HUDEP-2 (cell line): ENCODE measurements around the gene BCL2.

Experiments
- DNase-seq, 76 experiments: peaks; one replicate each; lab custom pipeline; 2025; ENCODE audit not compliant: unreplicated experiment in 76 of 76; lab: John Stamatoyannopoulos, UW

BCL2 gene

DNA sequence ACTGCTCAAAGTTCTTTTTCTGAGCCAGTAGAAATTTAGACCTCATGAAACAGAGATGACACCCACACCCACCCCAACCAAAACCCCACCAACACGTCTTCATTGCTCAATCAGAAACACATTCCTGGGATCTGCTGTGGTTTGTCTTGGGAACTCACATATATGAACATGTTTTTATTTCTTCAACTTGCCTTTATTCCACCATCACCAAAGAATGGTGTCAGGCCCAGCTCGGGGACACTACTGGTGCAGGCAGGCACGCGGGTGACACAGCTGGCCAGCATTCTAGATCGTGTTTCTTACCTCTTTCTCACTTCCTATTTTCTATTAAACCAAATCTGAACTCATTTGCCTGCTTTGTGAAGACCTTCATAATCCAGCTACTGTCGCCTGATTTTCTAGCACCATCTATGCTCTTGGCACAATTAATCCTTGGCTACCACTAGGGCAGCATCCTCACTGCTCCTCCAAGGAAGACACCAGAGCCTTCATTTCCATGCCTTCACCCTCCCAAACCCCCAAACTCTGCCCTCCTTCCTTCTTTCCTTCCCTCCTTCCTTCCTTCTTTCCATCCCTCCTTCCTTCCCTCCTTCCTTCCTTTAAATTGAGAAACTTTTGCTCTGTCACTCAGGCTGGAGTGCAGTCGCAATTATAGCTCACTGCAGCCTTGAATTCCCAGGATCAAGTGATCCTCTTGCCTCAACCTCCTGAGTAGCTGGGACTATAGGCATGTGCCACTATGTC lies 157.1 kb downstream of the BCL2 start:
- no peak for DNase-seq

DNA sequence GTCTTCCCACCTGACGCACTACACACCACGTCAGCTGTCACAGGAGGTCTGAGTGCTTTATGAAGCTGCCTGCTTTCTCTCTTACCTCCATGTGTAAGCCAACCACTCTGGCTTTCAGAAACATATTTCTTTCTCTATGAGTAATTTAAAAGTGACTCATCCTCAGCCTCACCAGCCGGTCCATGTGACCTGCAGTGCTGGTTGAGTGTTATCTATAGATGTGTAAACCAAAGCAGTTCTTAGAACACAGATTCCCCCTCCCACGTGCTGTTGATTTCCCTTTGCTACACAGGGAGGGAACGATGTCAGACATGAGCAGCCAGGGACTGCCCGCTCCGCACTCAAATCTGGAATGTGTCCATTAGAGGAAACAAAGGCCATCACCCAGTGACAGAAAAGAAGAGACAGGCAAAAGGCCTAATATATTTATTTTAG lies 157.8 kb downstream of the BCL2 start:
- DNase-seq: peak in 26 of 76 experiments; percentile 1 to 75 (median 33)

DNA sequence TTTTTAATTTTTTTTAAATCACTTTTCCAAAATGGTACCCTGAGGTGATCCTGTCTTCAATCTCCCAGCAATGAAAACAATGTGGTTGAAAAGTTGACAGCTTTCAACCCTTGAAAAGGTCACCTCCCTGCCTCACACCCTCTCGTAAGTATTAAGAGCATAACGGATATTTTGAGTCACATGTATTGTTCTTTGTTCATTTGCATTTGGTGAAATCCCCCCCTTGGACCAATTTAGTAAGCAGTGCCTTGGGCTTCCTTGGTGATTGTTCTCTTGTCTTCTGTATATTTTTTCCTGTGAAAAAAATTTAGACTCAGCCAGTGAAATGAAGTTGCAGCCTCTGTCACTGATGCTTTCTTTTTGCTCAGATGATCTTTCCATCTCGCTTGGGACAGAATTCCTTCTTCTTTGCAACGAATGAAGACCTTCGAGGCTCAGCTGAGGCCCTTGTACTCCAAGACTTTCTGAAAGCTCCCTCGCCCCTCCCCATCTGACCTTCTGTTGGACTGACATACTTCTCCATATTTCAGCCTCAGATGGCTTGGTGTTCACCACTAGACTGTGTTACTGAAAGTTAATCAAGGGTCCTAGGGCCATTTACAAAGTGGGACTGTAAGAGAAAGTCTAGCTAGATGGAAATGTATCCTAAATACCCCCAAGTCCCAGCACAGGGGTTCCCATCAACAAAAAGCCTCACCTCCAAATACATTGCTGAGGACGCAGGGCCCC lies 158.4 kb downstream of the BCL2 start:
- no peak for DNase-seq

DNA sequence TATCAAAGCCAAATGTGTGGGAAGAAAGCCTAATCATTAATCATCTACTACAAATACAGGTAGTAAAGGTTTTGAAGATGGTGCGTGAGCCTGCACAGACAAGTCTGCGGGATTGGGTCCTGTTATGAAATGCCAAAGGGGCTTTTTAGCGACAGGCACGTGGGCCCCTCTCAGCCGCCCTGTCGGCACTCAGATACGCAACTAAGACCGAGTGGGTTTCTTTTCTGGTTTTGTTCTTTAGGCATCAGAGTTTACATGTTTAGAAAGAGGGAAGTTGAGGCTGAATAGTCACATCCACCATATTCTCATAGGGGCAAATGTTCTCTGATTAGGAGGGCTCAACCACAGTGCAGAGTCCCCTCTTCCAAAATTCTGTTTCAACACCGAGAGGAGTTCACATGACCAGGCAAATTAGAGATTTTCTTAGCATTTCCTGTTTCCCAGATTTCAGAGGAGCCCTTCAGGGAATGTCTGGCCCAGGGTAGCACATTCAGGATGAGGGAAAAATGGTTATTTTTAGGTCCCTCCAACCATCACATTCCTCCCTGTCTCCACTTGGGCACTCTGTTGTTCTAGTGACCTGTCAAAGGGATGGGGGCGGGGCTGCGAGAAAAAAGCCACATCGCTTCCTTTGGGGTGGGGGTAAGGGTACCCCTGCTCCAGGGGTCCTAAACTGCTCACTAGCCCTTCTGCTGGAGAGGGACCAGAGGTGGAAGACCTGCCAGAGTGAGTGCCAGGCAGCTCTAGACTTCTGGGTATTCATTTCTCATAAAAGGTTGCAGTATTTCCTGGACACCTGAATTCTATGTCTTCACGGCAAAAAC lies 159.2 kb downstream of the BCL2 start:
- DNase-seq: no peak

DNA sequence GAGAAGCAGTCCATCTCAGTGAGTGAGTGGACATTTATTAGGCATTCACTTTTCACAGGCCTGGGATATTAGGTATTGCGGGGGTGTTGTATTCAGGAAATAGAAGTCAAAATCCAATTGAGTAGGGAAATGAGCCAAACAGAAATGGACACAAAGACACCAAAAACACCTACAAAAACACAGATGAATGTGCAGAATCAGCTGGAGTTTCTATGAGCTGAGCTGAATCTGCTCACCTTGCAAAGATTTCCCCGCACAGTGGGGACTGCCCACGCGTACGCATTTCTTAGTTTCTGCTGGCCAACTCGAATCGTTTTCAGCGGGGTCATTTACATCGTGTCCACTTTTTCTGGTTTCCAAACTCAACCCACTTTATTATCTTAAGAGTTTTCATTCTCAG lies 160.0 kb downstream of the BCL2 start:
- no peak for DNase-seq

DNA sequence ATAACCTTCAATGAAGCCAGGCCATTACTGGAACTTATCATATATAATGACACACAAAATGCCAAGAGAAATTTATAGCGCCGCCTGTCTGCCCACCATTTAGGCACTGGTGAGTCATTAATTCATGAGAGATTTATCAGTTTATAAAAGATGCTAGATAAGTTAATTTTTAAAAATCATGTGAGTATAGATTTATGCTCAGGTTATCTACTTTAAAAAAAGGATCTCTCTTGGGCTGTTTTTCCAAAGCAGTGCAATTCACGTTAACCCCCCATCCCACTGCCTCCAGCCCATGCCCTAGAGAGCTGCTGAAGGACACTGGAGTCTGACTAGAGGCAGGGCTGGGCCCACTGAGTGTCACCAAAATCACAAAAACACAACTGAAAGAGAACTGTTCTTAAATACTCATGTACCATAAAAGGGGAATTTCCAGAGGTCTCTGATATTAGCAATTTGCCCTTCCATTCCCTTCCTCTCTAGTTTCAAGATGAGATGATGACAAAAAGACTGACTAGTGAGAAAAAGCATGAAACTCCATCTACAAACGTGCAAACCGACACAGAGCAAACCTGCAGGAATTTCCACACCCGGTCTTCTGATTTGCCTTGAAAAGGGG lies 160.8 kb downstream of the BCL2 start:
- DNase-seq: no peak

DNA sequence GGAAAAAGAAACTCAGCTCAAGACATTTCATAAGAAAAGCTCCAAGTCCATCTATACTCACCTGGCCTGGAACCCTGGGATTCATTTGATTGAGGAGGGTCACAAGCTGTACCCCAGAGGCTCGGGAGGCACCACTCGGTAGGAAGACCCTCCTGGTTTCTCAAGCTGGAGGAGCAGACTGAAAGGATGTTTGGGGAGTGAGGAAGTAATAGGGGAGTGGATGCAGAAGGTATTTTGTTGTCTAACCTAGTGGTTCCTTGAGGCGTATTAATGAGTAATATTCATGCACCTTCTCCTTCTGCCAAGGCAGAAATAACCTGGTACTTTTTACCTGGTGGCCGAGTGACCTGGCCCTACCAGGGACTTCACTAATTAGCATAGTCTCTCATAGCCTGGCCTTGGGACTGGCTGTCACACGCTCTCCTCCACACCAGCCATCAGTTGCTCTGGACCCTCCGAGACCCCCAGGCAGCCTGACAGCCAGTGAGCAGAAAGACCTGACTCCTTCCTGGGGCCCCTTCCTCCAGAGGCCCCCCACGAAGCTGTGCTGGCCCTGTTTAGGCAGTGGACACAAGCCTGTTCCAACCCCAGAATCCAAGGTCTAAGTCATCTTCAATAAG lies 161.4 kb downstream of the BCL2 start:
- DNase-seq: no peak

DNA sequence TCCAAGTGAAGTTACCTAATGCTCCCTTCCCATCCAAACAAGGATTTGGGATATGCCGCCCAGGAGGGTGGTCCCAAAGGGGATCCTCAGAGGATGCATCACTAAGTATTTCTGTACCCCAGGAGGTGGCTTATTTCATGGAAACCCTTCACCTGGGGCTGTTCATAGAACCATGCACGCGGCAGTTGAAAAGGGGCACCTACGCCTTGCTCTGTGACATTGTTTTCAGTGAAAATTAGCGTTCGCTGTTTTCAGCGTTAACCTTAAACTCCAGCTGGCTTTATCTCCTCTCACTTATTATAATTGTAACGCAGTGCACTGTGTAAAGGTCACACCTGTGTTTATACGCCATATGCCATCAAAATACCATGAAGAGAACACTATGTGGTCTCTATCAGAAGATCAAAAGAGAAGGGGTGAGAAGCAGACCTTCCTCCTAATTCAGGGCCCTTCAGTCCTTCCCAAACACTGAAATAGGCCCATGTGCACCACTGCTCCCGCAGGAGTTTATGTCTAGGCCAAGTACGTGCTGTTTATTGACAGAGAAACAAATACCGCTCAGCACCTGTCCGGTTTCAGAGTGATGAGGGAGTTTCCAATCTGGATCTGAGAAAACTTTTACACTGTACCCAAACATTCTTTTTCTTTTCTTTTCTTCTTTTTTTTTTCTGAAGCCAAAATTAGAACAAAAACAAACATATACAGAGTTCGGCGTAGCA lies 162.1 kb downstream of the BCL2 start:
- no peak for DNase-seq

DNA sequence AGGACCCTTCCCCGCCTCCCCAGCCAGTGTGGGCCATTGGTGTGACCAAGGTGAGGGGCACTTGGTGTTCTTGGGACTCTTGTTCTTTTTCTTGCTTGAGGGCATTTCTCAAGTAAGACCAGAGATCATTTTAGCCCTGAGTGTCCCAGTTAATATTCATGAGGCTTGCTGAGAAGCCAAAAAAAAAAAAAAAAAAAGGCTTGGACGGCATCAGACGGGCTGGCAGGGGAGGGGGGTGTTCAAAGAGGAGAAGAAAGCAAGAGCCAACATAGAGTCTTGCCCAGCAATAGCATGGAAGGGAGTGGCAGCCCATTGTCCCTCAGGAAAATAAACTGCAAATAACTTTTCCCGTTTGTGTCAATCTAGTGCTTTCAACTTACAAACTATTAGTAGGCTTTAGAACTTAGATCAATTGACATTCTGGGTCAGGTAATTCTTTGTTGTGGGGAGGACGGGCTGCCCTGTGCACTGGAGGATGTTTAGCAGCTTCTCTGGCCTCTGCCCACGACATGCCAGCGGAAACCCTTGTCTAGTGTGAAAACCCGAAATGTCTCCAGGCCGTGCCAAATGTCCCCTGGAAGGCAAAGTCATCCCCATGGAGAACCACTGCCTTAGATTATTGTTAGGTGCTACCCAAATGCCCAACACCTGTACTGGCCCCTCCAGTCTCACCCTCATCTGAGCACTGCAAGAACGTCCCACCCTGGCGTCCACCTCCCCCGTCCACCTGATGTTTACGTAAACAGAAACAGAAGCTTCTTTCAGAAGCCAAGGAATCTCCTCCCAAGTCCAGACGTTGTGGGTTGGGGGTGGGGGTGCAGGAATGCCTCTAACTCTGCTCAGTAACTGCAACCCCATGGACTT lies 163.4 kb downstream of the BCL2 start:
- no peak for DNase-seq

DNA sequence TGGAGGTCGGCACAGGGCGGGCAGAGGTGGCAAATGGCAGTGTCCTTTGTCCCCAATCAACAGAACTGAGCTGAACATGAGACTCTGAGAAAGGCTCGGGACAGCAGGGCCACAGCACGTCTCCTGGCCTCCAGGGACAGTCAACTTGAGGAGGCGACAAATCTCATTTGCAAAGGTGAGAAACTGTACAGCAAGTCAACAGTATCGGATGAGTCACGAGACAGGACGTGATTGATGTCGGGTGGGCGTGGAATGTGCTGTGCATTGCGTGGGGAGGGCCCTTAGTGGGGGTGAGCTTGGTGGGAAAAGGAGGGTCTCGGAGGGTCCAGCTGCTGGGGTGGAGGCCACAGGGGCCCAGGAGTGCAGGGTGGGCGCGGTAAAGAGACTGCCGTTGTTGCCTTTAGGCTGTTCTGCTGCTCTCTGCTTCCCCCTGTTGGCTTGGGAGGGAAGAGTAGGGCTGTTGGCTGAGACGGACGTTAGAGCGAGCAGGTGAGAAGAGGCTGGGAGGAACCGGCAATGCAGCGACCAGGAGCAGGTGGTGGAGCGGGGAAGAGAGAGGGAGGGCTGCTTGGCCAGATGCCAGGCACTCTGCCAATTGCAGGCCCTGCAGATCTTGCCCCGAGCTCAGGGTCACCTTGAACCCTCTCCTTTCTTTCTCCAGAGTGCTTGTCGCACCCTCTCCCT lies 164.3 kb downstream of the BCL2 start:
- peak in 52 of 76 experiments; percentile 1 to 71 (median 28) for DNase-seq

DNA sequence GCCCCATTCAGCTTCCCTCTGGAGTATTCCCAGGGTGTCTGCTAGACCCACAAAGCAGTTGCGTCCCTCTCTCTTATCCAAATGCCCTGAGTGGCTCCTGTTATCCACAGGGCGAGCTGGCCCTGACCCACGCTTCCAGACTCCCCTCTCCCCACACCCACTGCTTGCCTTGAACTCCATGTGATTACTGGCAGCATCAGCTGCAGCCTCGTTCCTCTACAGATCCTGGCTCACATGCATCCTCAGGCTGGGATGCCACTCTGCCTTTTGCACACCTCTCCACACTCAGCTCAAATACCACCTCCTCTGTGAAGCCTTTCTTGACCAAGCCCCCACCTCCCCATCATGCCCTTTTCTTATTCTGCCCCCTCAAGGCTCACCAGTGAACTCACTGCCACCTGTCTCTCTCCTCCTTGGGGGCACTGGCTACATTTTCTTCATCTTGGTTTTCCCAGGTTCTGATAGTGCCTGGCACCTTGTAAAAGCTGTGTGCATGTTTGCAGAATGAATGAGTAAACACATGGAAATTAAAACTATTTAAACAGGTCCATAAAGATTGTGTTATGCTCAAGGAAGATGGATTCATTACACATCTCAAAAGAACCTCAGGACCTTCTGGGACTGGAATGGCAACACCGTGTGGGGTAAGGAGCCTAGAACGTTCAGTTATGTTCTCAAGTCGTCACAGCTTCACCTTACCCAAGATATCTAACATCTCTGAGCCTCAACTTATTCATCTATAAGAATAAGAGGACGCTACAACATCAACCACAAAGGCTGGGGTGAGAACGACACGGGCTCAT lies 165.0 kb downstream of the BCL2 start:
- DNase-seq: no peak

DNA sequence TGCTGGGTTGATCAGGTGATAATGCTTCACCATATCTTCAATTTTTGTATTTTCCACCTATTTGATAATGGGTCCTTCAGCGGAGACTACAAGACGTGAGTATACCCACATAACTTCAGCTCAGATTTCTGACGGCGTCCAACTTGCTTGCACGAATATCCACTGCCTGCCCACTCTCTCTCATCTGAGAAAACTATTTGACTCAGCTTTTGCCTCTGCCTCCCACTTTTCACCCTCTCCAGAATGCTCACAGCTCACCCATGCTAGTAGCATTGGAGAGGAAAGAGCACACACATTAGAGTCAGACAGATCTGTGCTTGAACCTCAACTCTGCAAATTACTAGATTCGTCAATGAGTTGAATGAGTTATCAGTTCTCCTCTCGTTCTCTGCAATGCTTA lies 166.8 kb downstream of the BCL2 start:
- DNase-seq: no peak

DNA sequence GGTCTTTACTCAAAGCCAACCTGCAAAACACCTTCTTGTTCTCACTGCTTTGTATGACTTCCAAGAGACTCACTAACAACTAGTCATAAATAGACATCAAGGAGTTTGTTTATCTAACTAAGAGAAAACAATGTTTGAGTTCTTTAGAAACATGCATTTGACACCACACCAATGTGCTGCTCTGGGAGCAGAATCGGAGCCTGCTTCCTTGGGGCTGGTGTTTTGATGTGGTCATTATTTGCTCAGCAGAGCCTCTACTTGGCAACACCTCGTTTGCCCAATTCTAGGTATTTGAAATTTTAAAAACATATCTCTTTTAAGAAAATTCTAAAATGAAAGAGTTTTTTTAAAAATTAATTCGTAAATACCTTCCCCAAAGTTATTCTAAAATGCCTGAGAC lies 167.5 kb downstream of the BCL2 start:
- no peak for DNase-seq

DNA sequence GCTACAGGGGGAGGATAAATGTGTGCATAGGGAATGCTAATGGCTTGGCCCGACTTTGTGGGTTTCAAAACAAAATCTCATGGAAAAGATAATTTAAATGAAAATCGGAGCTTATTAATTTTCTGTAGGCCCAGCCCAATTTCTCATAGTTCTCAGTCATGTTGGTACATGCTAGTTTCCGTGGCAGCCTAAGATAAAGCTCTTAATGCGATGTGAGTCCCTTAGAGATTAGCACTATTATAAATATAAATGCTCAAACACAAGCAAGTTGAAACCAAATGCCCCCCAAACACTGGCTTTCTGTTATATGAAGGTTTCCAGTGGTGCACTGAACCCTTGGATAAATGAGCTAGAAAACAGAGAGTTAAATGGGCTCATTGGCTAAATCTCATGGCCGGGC lies 168.0 kb downstream of the BCL2 start:
- DNase-seq: no peak

DNA sequence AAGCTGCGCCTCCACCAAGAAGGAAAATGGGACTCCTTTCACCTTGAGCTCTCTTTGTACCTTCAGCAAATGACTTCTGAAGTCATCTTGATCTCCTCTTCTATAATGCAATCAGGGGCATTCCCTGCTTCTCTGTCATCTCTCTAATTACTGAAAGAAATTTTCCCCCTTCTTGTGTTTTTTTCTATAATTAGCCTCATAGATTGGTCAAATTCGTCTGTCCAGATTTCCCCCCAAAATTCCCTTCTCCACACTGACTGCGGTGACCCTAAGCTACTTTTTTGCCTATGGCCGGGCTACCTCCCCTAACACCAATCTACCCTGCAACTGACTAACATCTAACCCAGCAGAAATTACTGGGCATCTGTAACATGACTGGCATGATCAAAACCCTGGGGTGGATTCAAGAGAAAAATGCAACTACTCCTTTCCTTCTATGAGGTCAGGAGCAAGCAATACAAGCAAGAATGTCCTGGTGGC lies 168.6 kb downstream of the BCL2 start:
- DNase-seq: no peak

DNA sequence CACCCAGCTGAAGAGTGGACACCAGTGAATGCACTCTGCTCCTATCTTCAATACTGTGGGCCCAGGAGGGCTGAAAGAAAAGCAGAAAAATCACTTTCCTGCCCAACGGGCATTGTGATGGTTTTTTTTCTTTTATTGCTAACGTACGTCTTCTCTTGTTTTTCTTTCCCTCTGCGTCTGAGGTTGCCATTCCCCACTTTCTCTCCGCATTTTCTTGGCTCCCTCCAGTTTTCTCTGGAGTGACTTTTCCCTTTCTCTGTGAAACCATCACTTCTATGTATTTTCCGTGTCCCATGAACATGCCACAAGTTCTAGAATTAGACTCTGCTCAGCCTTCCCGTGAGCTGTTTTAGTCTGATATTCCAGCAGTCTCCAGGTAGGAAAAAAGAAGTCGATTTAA lies 169.2 kb downstream of the BCL2 start:
- DNase-seq: no peak

DNA sequence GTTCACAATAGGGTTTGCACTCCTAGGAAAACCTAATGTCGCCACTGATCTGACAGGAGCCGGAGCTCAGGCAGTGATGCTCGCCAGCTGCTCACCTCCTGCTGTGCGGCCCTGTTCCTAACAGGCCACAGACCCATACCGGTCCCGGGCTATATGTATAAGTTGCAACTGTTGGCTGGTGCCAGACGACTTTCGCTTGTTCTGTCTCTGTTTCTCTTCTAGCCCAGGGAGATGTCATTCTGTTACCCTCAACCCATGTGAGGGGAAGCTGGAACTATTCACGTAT lies 170.3 kb downstream of the BCL2 start:
- no peak for DNase-seq
